ENCODE results near the gene SF3B6. TPM values are rescaled to one million over a fixed set of nuclear protein-coding genes. Genes with fewer than 3 reads are reported as not detected.

Gene SF3B6
- total RNA-seq, 2 experiments from 2014 or later = 59.8 to 62.6 TPM

DNA sequence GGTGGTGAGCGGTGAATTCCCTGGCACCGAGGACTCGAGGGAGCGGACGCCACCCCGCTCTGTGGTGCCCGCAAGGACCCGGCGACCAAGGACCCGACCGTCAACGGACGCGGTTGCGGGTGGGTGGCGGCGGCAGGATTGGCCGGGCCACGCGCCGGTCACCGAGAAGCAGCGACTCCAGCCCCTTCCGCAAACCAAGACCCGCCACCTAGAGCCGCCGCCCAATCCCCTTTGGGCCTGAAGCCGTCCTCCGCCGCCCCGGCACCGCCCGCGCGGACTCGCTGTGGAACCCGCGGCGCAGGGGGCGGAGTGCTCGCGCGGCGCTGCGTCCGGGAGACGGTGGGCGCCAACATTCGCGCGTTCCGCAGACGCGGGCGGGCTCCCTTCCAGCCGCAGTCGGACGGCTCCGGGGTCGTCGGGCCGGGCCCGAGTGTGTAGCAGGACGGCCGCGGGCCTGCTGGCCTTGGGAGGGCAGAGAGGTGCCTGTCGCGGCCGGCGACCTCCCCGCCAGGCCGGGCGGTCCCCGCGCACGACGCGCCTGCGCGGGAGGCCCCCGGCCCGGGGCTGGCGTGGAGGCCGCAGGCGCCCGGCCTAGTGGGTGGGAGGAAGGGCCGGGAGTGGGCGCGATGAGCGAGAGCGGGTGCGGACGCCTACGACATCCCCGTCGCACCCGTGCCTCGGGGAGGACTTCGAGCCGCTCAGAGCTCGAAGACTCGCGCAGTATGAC, 47.2 kb upstream of the SF3B6 start, which contains the start of the genes FAM228B and PFN4:
FAM228B (plus strand) TSS at position 275 of the 727 bp plus-strand sequence. CDS start 893 bp downstream, outside the sequence.
PFN4 (minus strand) TSS at position 140 of the 727 bp plus-strand sequence. CDS start 799 bp downstream, outside the sequence.
- H3K4me1 Mint-ChIP-seq (ENCODE audit: low read depth) = peaks cover 15% of the 10 kb centered on the region
- no peaks in the 10 kb centered on the region for H3K9me3 Mint-ChIP-seq
- Histone ChIP-seq H3K36me3 (ENCODE audit: insufficient read depth, low read length) (no peaks in the 10 kb centered on the region), H3K4me3 (ENCODE audit: low read length) (peak within 1 kb of the TSS; percentile 57), H3K27ac (ENCODE audit: low read depth in 1 of 2, low read length in 2 of 2) (no peak within 1 kb of the TSS), H3K27me3 (ENCODE audit: control insufficient read depth in 1 of 2, insufficient read depth in 2 of 2, low read length in 2 of 2) (no peaks in the 10 kb centered on the region), H3K4me1 (ENCODE audit: insufficient read depth, low read length) (peaks cover 14% of the 10 kb centered on the region), H3K9me3 (ENCODE audit: control insufficient read depth in 1 of 2, insufficient read depth in 1 of 2, low read length in 2 of 2) (no peaks in the 10 kb centered on the region)
- TF ChIP-seq, protein P1, sequence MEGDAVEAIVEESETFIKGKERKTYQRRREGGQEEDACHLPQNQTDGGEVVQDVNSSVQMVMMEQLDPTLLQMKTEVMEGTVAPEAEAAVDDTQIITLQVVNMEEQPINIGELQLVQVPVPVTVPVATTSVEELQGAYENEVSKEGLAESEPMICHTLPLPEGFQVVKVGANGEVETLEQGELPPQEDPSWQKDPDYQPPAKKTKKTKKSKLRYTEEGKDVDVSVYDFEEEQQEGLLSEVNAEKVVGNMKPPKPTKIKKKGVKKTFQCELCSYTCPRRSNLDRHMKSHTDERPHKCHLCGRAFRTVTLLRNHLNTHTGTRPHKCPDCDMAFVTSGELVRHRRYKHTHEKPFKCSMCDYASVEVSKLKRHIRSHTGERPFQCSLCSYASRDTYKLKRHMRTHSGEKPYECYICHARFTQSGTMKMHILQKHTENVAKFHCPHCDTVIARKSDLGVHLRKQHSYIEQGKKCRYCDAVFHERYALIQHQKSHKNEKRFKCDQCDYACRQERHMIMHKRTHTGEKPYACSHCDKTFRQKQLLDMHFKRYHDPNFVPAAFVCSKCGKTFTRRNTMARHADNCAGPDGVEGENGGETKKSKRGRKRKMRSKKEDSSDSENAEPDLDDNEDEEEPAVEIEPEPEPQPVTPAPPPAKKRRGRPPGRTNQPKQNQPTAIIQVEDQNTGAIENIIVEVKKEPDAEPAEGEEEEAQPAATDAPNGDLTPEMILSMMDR (IDR thresholded peaks at IDR 0.05) = no peak
- intact Hi-C loops (cut with DNase I, micrococcal nuclease) = no loop called here
- ChIA-PET POLR2A (interaction anchor here (1.4 to 1.7 kb wide), 2 partner anchors 39 to 47 kb away, joined by 4 to 11 read pairs; partner anchors contain the start of genes SF3B6 and TP53I3), CTCF (interaction anchor here (1.1 kb wide), 1 partner anchor 40 kb away, joined by 4 read pairs; no protein-coding TSS in a partner anchor)
- no peaks in the 10 kb centered on the region for H3K36me3 Mint-ChIP-seq (ENCODE audit: low read depth)
- no peaks in the 10 kb centered on the region for H3K27me3 Mint-ChIP-seq
- ATAC-seq (ENCODE audit: poor library complexity) (peak; percentile 84), DNase-seq (peak; percentile 18 to 74 (median 48))
- H3K27ac Mint-ChIP-seq = peak within 1 kb of the TSS; percentile 62
- peak within 1 kb of the TSS; percentile 90 for H3K4me3 Mint-ChIP-seq

DNA sequence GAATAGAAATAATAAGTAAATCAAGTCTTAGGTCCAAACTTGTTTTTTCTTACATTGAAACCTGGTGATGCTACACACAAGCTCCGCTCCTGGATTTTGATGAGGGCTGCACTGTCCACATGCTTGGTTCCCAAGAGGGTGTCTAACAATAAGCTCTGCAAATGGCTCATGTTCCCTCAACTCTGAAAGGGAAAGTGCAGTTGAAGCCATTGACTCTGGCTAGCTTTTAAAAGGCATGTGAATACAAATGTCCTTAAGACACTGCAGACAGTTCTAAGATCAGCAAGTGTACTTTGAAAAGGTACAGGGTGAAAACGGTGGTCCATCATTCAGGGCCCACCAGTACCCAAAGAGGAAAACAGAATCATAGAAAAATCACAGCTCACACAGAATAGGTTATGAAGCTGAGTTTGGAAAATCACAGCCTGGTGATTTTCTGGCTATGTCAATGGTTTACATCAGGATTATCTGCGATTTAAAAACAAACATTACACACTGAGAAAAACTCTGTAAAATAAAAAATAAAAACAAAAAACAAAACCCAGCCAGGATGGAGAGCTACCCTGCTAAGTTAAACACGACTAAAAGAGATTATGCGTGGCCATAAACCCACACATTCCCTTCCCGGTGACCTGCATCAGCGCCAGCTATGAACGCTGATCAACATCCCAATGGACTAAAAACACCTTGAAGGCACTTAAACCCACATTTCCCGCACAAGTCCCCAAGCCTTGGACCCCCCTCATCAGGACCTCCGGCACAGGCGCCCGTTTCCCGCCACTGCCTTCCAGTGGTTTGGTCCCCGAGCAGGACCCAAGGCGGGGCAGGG, 46.5 kb upstream of the SF3B6 start:
- Histone ChIP-seq H3K36me3 (ENCODE audit: insufficient read depth, low read length) (no peaks in the 10 kb centered on the region), H3K9me3 (ENCODE audit: control insufficient read depth in 1 of 2, insufficient read depth in 1 of 2, low read length in 2 of 2) (no peaks in the 10 kb centered on the region), H3K27ac (ENCODE audit: low read depth in 1 of 2, low read length in 2 of 2) (no peak overlapping the region), H3K4me3 (ENCODE audit: low read length) (peak overlapping the region; percentile 57), H3K4me1 (ENCODE audit: insufficient read depth, low read length) (peaks cover 14% of the 10 kb centered on the region), H3K27me3 (ENCODE audit: control insufficient read depth in 1 of 2, insufficient read depth in 2 of 2, low read length in 2 of 2) (no peaks in the 10 kb centered on the region)
- ChIA-PET POLR2A (interaction anchor here (0.7 to 1.7 kb wide), 3 partner anchors 38 to 195 kb away, joined by 3 to 11 read pairs (median 5); partner anchors contain the start of genes ATAD2B, SF3B6 and TP53I3), CTCF (interaction anchor here (0.6 kb wide), 1 partner anchor 71 kb away, joined by 3 read pairs; no protein-coding TSS in a partner anchor)
- DNase-seq (no peak), ATAC-seq (ENCODE audit: poor library complexity) (no peak)
- intact Hi-C loops (cut with DNase I, micrococcal nuclease) = no loop called here
- H3K9me3 Mint-ChIP-seq = no peaks in the 10 kb centered on the region
- peak overlapping the region; percentile 90 for H3K4me3 Mint-ChIP-seq
- TF ChIP-seq, protein P1 (IDR thresholded peaks at IDR 0.05) = no peak
- H3K4me1 Mint-ChIP-seq (ENCODE audit: low read depth) = peaks cover 15% of the 10 kb centered on the region
- peak overlapping the region; percentile 62 for H3K27ac Mint-ChIP-seq
- H3K27me3 Mint-ChIP-seq = no peaks in the 10 kb centered on the region
- no peaks in the 10 kb centered on the region for H3K36me3 Mint-ChIP-seq (ENCODE audit: low read depth)

DNA sequence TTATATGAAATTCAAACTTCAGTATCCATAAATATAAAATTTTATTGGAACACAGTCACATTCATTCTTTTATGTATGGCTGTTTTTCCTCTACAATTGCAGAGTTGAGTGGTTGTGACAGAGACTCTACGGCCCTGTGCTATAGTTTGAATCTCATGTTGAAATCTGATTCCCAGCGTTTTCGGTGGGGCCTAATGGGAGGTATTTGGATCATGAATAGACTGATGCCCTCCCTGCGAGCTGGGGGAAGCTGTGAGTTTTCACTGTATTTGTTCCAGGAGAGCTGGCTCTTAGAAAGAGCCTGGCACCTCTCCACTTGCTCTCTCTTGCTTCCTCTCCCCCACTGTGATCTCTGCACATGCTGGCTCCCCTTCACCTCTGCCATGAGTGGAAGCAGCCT, 45.3 kb upstream of the SF3B6 start:
- TF ChIP-seq, protein P1 (IDR thresholded peaks at IDR 0.05) = no peak
- no peak overlapping the region for H3K27ac Mint-ChIP-seq
- no peaks in the 10 kb centered on the region for H3K27me3 ChIP-seq (ENCODE audit: control insufficient read depth in 1 of 2, insufficient read depth in 2 of 2, low read length in 2 of 2)
- no peaks in the 10 kb centered on the region for H3K36me3 Mint-ChIP-seq (ENCODE audit: low read depth)
- DNase-seq = no peak
- CTCF ChIA-PET = no interaction called here
- POLR2A ChIA-PET = interaction anchor here (0.7 to 1.7 kb wide), 2 partner anchors 45 to 194 kb away, joined by 3 to 11 read pairs; partner anchors contain the start of genes ATAD2B and SF3B6
- no peaks in the 10 kb centered on the region for H3K36me3 ChIP-seq (ENCODE audit: insufficient read depth, low read length)
- no peaks in the 10 kb centered on the region for H3K9me3 ChIP-seq (ENCODE audit: control insufficient read depth in 1 of 2, insufficient read depth in 1 of 2, low read length in 2 of 2)
- peaks cover 15% of the 10 kb centered on the region for H3K4me1 Mint-ChIP-seq (ENCODE audit: low read depth)
- H3K4me1 ChIP-seq (ENCODE audit: insufficient read depth, low read length) = peaks cover 14% of the 10 kb centered on the region
- ATAC-seq (ENCODE audit: poor library complexity) = no peak
- peak overlapping the region; percentile 42 for H3K4me3 Mint-ChIP-seq
- H3K27ac ChIP-seq (ENCODE audit: low read depth in 1 of 2, low read length in 2 of 2) = no peak overlapping the region
- intact Hi-C loops (cut with DNase I, micrococcal nuclease) = no loop called here
- no peaks in the 10 kb centered on the region for H3K9me3 Mint-ChIP-seq
- no peak overlapping the region for H3K4me3 ChIP-seq (ENCODE audit: low read length)
- H3K27me3 Mint-ChIP-seq = no peaks in the 10 kb centered on the region
